HL-60 (cell line): ENCODE results near the gene PTPRN2.
"Not testable (repeated sequence)": the region's sequence is repeated elsewhere in the genome, so short reads cannot be mapped to it uniquely, and the experiment has no call there.

Source experiments
- DNase-seq, 2 experiments: peaks; one replicate each; pipeline ENCODE4 v3.0.0-alpha.2; 2010 to 2020; ENCODE audit warnings: low read depth in 1 of 2, low spot score in 1 of 2
- H3K27ac ChIP-seq: fragments of 250-450 bp; sonication (Bioruptor Pico); replicated peaks from 2 replicates; pipeline ENCODE4 v1.5.1; 2020; ENCODE audit warnings: mild to moderate bottlenecking, moderate library complexity
- H3K27me3 ChIP-seq: fragments of 250-450 bp; sonication (Bioruptor Pico); 2 replicates; pipeline ENCODE4 v1.5.1; 2021; ENCODE audit warnings: mild to moderate bottlenecking, moderate library complexity; ENCODE audit not compliant: insufficient read depth, poor library complexity, severe bottlenecking
- H3K4me3 ChIP-seq: replicated peaks from 2 replicates; pipeline ENCODE4 v1.5.1; 2011; ENCODE audit warnings: mild to moderate bottlenecking, control low read depth, low read length; ENCODE audit not compliant: insufficient read depth
- CTCF ChIP-seq: IDR thresholded peaks from one replicate; pipeline ENCODE4 v1.5.1; 2011; ENCODE audit warnings: low read length, control low read depth, inconsistent platforms; ENCODE audit not compliant: insufficient read depth
- GABPA ChIP-seq: IDR thresholded peaks from 2 replicates; pipeline ENCODE4 v1.6.1; 2012; ENCODE audit warnings: low read depth
- POLR2AphosphoS5 ChIP-seq: IDR thresholded peaks from 2 replicates; pipeline ENCODE4 v1.6.1; 2012; ENCODE audit warnings: low read depth
- REST ChIP-seq: IDR thresholded peaks from 2 replicates; pipeline ENCODE4 v1.6.1; 2012; ENCODE audit warnings: low read depth; ENCODE audit not compliant: insufficient replicate concordance
- SPI1 ChIP-seq: IDR thresholded peaks from 2 replicates; pipeline ENCODE4 v1.6.1; 2012; ENCODE audit warnings: low read depth, mild to moderate bottlenecking, borderline replicate concordance

The PTPRN2 gene

GRCh38 chr7:158355456-158356065 lies 232.1 kb downstream of the PTPRN2 start:
- DNase-seq: no peak
- no peaks in the 10 kb centered on the region for H3K27me3 ChIP-seq
- TF ChIP-seq GABPA (no peak), CTCF (no peak), REST (no peak), POLR2AphosphoS5 (no peak)
- H3K4me3 ChIP-seq: no peak overlapping the region
- H3K27ac ChIP-seq: no peak overlapping the region

GRCh38 chr7:158354861-158355260 lies 232.8 kb downstream of the PTPRN2 start:
- DNase-seq: no peak
- TF ChIP-seq REST (no peak), GABPA (no peak), POLR2AphosphoS5 (no peak), SPI1 (no peak), CTCF (no peak)
- no peaks in the 10 kb centered on the region for H3K27me3 ChIP-seq
- H3K27ac ChIP-seq: no peak overlapping the region
- no peak overlapping the region for H3K4me3 ChIP-seq

GRCh38 chr7:158353606-158354570 lies 233.7 kb downstream of the PTPRN2 start:
- TF ChIP-seq CTCF: peak; percentile 48
- TF ChIP-seq POLR2AphosphoS5: no peak
- Histone ChIP-seq H3K27ac (no peak overlapping the region), H3K27me3 (no peaks in the 10 kb centered on the region), H3K4me3 (no peak overlapping the region)
- DNase-seq: peak; percentile 4 to 34

- H3K27ac ChIP-seq, H3K4me3 ChIP-seq, DNase-seq, H3K27me3 ChIP-seq: not testable (repeated sequence)
These were observed 235.5 kb downstream of the PTPRN2 start for GRCh38 chr7:158351899-158352729.
